H1 (cell line): ENCODE results near the gene GPC6. TPM values are rescaled to one million over a fixed set of nuclear protein-coding genes. Genes with fewer than 3 reads are reported as not detected.

Experiments
- CTCF ChIA-PET: fragments of 300-600 bp; sonication (Branson Sonifier 250); formaldehyde crosslinking; loops from one replicate; lab custom pipeline; 2021; ENCODE audit not compliant: partially characterized antibody; lab: Charles Lee
- POLR2A ChIA-PET: fragments of 300-600 bp; sonication (Branson Sonifier 250); formaldehyde crosslinking; loops from one replicate; lab custom pipeline; 2021; ENCODE audit warnings: inconsistent platforms; ENCODE audit not compliant: partially characterized antibody; lab: Charles Lee
- DNase-seq, 2 experiments: peaks; one replicate each; pipeline versions ENCODE4 v3.0.0 to v3.0.0-alpha.2; 2010 to 2022; ENCODE audit warnings: low spot score in 2 of 2, low read depth in 1 of 2, mixed read lengths in 1 of 2
- FAIRE-seq: peaks from 2 replicates; lab custom pipeline; 2011; peaks lifted over from hg19 to GRCh38; lab: Jason Lieb, UNC
- H2AFZ ChIP-seq: 2 replicates; pipeline ENCODE4 v1.8.1; 2012; ENCODE audit warnings: low read length, inconsistent platforms
- H2AK5ac ChIP-seq: 2 replicates; pipeline ENCODE4 v1.6.1; 2013; ENCODE audit warnings: low read depth, low read length
- H2BK120ac ChIP-seq: replicated peaks from 2 replicates; pipeline ENCODE3; 2013; ENCODE audit warnings: low read depth, low read length, inconsistent platforms
- H2BK12ac ChIP-seq: 2 replicates; pipeline ENCODE4 v1.6.1; 2013; ENCODE audit warnings: low read depth, low read length
- H2BK15ac ChIP-seq: 2 replicates; pipeline ENCODE4 v1.6.1; 2013; ENCODE audit warnings: low read length
- H2BK20ac ChIP-seq: 2 replicates; pipeline ENCODE4 v1.6.1; 2013; ENCODE audit warnings: low read length
- H2BK5ac ChIP-seq: 2 replicates; pipeline ENCODE4 v1.6.1; 2013; ENCODE audit warnings: low read depth, low read length
- H3K14ac ChIP-seq: 2 replicates; pipeline ENCODE4 v1.6.1; 2013; ENCODE audit warnings: inconsistent platforms; ENCODE audit not compliant: insufficient read length
- H3K18ac ChIP-seq: 2 replicates; pipeline ENCODE4 v1.6.1; 2013; ENCODE audit warnings: low read length; ENCODE audit errors: extremely low read depth
- H3K23ac ChIP-seq: 2 replicates; pipeline ENCODE4 v1.6.1; 2013; ENCODE audit warnings: inconsistent platforms; ENCODE audit not compliant: insufficient read length
- H3K23me2 ChIP-seq: 2 replicates; pipeline ENCODE4 v1.6.1; 2013; ENCODE audit warnings: low read depth, low read length
- H3K27ac ChIP-seq: 2 replicates; pipeline ENCODE4 v1.6.1; 2011; ENCODE audit warnings: low read depth, low read length, inconsistent platforms
- H3K27me3 ChIP-seq, 4 experiments: replicated peaks in 1 of 4; 1 replicate in 1 of 4; 2 replicates in 3 of 4; pipeline versions ENCODE4 v1.6.1 to v1.8.1; 2011 to 2013; ENCODE audit warnings: low read length in 3 of 4, mild to moderate bottlenecking in 3 of 4, inconsistent platforms in 2 of 4, mixed read lengths in 2 of 4, moderate library complexity in 1 of 4; ENCODE audit not compliant: control insufficient read depth in 3 of 4, insufficient read depth in 3 of 4; ENCODE audit errors: extremely low read depth in 1 of 4
- H3K36me3 ChIP-seq, 4 experiments: 2 replicates each; pipeline versions ENCODE4 v1.6.1 to v1.8.1; 2011 to 2013; ENCODE audit warnings: mild to moderate bottlenecking in 4 of 4, low read length in 3 of 4, moderate library complexity in 2 of 4, control low read depth in 1 of 4, inconsistent platforms in 1 of 4; ENCODE audit not compliant: insufficient read depth in 4 of 4, control insufficient read depth in 2 of 4
- H3K4ac ChIP-seq: replicated peaks from 2 replicates; pipeline ENCODE3; 2013; ENCODE audit warnings: low read length, low read depth, mixed read lengths, inconsistent platforms; ENCODE audit not compliant: insufficient read length
- H3K4me1 ChIP-seq, 4 experiments: replicated peaks in 1 of 4; 1 replicate in 1 of 4; 2 replicates in 3 of 4; pipeline versions ENCODE4 v1.6.1 to v1.8.1; 2011 to 2013; ENCODE audit warnings: low read length in 3 of 4, inconsistent platforms in 2 of 4, mixed read lengths in 1 of 4; ENCODE audit not compliant: insufficient read depth in 4 of 4, control insufficient read depth in 3 of 4
- H3K4me2 ChIP-seq, 2 experiments: 2 replicates each; pipeline versions ENCODE4 v1.6.1 to v1.8.1; 2011 to 2013; ENCODE audit warnings: low read depth in 2 of 2, low read length in 2 of 2, control low read depth in 1 of 2, inconsistent platforms in 1 of 2, mild to moderate bottlenecking in 1 of 2; ENCODE audit not compliant: insufficient read depth in 1 of 2
- H3K4me3 ChIP-seq, 4 experiments: fragments of 200-600, 300-600 bp in 1 of 4; sonication (generic), shearing (Covaris generic), sonication (Bioruptor Twin) in 1 of 4; 2 replicates each; pipeline versions ENCODE4 v1.5.1 to v1.8.1; 2011 to 2016; ENCODE audit warnings: low read length in 4 of 4, low read depth in 3 of 4, control low read depth in 2 of 4, inconsistent platforms in 2 of 4, mild to moderate bottlenecking in 2 of 4, mixed read lengths in 1 of 4, moderate library complexity in 1 of 4; ENCODE audit not compliant: insufficient read depth in 2 of 4; ENCODE audit errors: extremely low read depth in 1 of 4
- H3K56ac ChIP-seq: replicated peaks from 2 replicates; pipeline ENCODE3; 2013; ENCODE audit warnings: low read depth, mild to moderate bottlenecking, mixed read lengths, low read length, inconsistent platforms; ENCODE audit not compliant: insufficient read length
- H3K79me1 ChIP-seq: 2 replicates; pipeline ENCODE4 v1.6.1; 2013; ENCODE audit warnings: low read depth, low read length, control low read depth
- H3K79me2 ChIP-seq, 2 experiments: 2 replicates each; pipeline versions ENCODE4 v1.6.1 to v1.8.1; 2012 to 2013; ENCODE audit warnings: low read length in 2 of 2, mild to moderate bottlenecking in 2 of 2, inconsistent platforms in 1 of 2; ENCODE audit not compliant: insufficient read depth in 2 of 2, control insufficient read depth in 1 of 2
- H3K9ac ChIP-seq, 4 experiments: replicated peaks in 1 of 4; 1 replicate in 1 of 4; 2 replicates in 3 of 4; pipeline versions ENCODE4 v1.6.1 to v1.8.1; 2011 to 2013; ENCODE audit warnings: low read depth in 3 of 4, low read length in 3 of 4, control low read depth in 2 of 4, mild to moderate bottlenecking in 2 of 4, moderate library complexity in 2 of 4, inconsistent platforms in 1 of 4; ENCODE audit errors: extremely low read depth in 1 of 4
- H3K9me3 ChIP-seq, 2 experiments: 2 replicates each; pipeline versions ENCODE4 v1.6.1 to v1.8.1; 2012 to 2013; ENCODE audit warnings: mild to moderate bottlenecking in 2 of 2, moderate library complexity in 2 of 2, control low read depth in 1 of 2, inconsistent platforms in 1 of 2, low read depth in 1 of 2, low read length in 1 of 2, mixed read lengths in 1 of 2; ENCODE audit not compliant: insufficient read depth in 2 of 2
- H4K20me1 ChIP-seq, 2 experiments: replicated peaks in 1 of 2; 2 replicates each; pipeline versions ENCODE3 to v1.8.1; 2011 to 2013; ENCODE audit warnings: inconsistent platforms in 2 of 2, low read length in 2 of 2, mild to moderate bottlenecking in 1 of 2; ENCODE audit not compliant: insufficient read depth in 2 of 2, control insufficient read depth in 1 of 2
- H4K5ac ChIP-seq: 2 replicates; pipeline ENCODE4 v1.6.1; 2013; ENCODE audit warnings: low read length, low read depth, mixed read lengths, inconsistent platforms; ENCODE audit not compliant: insufficient read length
- H4K8ac ChIP-seq: 2 replicates; pipeline ENCODE4 v1.8.0; 2013; ENCODE audit warnings: mild to moderate bottlenecking, moderate library complexity, low read length, inconsistent platforms; ENCODE audit not compliant: insufficient read depth; ENCODE audit errors: extremely low read depth
- H4K91ac ChIP-seq: replicated peaks from 2 replicates; pipeline ENCODE3; 2013; ENCODE audit warnings: low read length, mixed read lengths, inconsistent platforms; ENCODE audit not compliant: insufficient read length
- ASH2L ChIP-seq: fragments of 200-600, 300-600 bp; sonication (generic); IDR thresholded peaks from one replicate; pipeline ENCODE4 v1.7.1; 2017; ENCODE audit warnings: low read length
- EZH2 ChIP-seq: fragments of 200-600 bp; sonication (generic); IDR thresholded peaks from 2 replicates; pipeline ENCODE4 v1.7.1; 2012; ENCODE audit warnings: low read depth, mild to moderate bottlenecking, moderate library complexity, low read length, inconsistent platforms; ENCODE audit not compliant: severe bottlenecking
- polyA plus RNA-seq, 7 experiments: library from polyadenylated mRNA; depleted of rRNA in 3 of 7; stranded (reverse) in 5 of 7; unstranded in 2 of 7; fragments of >200 nt in 5 of 7; fragments of 200-250 nt in 2 of 7; gene quantifications; 1 replicate in 5 of 7; 2 replicates in 1 of 7; 4 replicates in 1 of 7; pipeline versions ENCODE4 v1.2.1 to v1.2.3, GENCODE V29; 2011 to 2013; ENCODE audit warnings: missing spikeins in 2 of 7, mixed read lengths in 2 of 7
- total RNA-seq: library from RNA; stranded (reverse); fragmentation: NEBNext Ultra II Directional; extraction: Animal tissue kit (Norgen Biotek cat#: 25700); gene quantifications from 2 replicates; pipeline ENCODE4 v1.2.1, GENCODE V29; 2021
- TF ChIP-seq, protein P1 (sequence below), 3 experiments: IDR thresholded peaks; 1 replicate in 2 of 3; 2 replicates in 1 of 3; pipeline versions ENCODE4 v1.5.1 to v1.6.1; 2011; ENCODE audit warnings: low read length in 3 of 3, mild to moderate bottlenecking in 3 of 3, inconsistent platforms in 2 of 3, low read depth in 1 of 3, moderate library complexity in 1 of 3; ENCODE audit not compliant: insufficient read depth in 1 of 3; ENCODE audit errors: control extremely low read depth in 1 of 3

Gene GPC6
- total and polyA plus RNA-seq, 2 of the 8 experiments (the other 6 are each of a cell fraction or from before 2014, with no cell fraction given): 5.4 to 12.0 TPM

DNA sequence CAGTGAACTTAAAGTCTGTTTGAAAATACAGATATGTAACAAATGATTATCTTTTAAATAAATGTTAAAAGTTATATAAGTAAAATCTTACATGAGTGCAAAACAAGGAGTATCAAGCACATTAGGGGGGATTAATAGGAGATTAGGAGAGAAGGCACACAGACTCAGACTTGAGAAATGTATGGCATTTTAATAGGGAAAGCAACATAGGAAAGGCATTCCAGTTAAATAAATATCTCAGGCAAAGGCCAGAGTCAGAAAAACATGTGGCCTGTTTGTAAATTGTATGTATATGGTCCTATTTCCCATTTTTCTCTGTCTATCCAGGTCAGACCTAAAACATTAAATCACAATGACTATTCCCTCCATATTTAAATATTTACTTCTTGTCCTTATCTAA lies 462.7 kb downstream of the GPC6 start:
- H3K36me3 ChIP-seq: no peaks in the 10 kb centered on the region
- H2AK5ac ChIP-seq: no peak overlapping the region
- no peaks in the 10 kb centered on the region for H3K9me3 ChIP-seq
- CTCF ChIA-PET: no interaction called here
- no peak overlapping the region for H3K4me3 ChIP-seq
- DNase-seq (no peak), FAIRE-seq (no peak)
- H3K9ac ChIP-seq: no peak overlapping the region
- H2BK120ac ChIP-seq: no peak overlapping the region
- no peak overlapping the region for H3K27ac ChIP-seq
- H4K5ac ChIP-seq: no peak overlapping the region
- H3K4me1 ChIP-seq: no peaks in the 10 kb centered on the region
- H3K23ac ChIP-seq: no peak overlapping the region
- no peaks in the 10 kb centered on the region for H3K23me2 ChIP-seq
- no peaks in the 10 kb centered on the region for H4K20me1 ChIP-seq
- H3K18ac ChIP-seq: no peak overlapping the region
- no peak overlapping the region for H2BK12ac ChIP-seq
- H3K14ac ChIP-seq: no peak overlapping the region
- no peak overlapping the region for H3K4ac ChIP-seq
- H4K8ac ChIP-seq: no peak overlapping the region
- no peak overlapping the region for H2BK20ac ChIP-seq
- H3K4me2 ChIP-seq: no peak overlapping the region
- POLR2A ChIA-PET: no interaction called here
- no peak overlapping the region for H2BK15ac ChIP-seq
- H2BK5ac ChIP-seq: no peak overlapping the region
- H2AFZ ChIP-seq: no peak overlapping the region
- H3K79me2 ChIP-seq: no peaks in the 10 kb centered on the region
- no peak overlapping the region for H3K56ac ChIP-seq
- no peak overlapping the region for H4K91ac ChIP-seq
- H3K79me1 ChIP-seq: no peaks in the 10 kb centered on the region
- no peak for TF ChIP-seq EZH2
- TF ChIP-seq, protein P1, sequence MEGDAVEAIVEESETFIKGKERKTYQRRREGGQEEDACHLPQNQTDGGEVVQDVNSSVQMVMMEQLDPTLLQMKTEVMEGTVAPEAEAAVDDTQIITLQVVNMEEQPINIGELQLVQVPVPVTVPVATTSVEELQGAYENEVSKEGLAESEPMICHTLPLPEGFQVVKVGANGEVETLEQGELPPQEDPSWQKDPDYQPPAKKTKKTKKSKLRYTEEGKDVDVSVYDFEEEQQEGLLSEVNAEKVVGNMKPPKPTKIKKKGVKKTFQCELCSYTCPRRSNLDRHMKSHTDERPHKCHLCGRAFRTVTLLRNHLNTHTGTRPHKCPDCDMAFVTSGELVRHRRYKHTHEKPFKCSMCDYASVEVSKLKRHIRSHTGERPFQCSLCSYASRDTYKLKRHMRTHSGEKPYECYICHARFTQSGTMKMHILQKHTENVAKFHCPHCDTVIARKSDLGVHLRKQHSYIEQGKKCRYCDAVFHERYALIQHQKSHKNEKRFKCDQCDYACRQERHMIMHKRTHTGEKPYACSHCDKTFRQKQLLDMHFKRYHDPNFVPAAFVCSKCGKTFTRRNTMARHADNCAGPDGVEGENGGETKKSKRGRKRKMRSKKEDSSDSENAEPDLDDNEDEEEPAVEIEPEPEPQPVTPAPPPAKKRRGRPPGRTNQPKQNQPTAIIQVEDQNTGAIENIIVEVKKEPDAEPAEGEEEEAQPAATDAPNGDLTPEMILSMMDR (IDR thresholded peaks at IDR 0.05; ENCODE audit: control extremely low read depth in 1 of 3, insufficient read depth in 1 of 3, low read depth in 1 of 3, low read length in 3 of 3): no peak
- no peak for TF ChIP-seq ASH2L
- no peaks in the 10 kb centered on the region for H3K27me3 ChIP-seq
